Placental epithelial cell (primary cell): ENCODE measurements around the gene PPP2R1A. TPM values are rescaled to one million over a fixed set of nuclear protein-coding genes. Genes with fewer than 3 reads are reported as not detected.

ENCODE experiments used
- small RNA-seq: library from RNA; depleted of rRNA; stranded (forward); fragments of <200 nt; gene quantifications from one replicate; pipeline ENCODE3, GENCODE V24; 2012
- total RNA-seq: library from RNA; depleted of rRNA; stranded (reverse); fragments of >200 nt; gene quantifications from 2 replicates; pipeline ENCODE4 v1.2.3, GENCODE V29; 2012

PPP2R1A gene
- total RNA-seq = 199 and 329 TPM in 2 replicates

GRCh38 chr19:52189735-52190486, at the start of gene PPP2R1A:
TSS of gene PPP2R1A (plus strand) at chr19:52190052. CDS start at chr19:52190097, 45 bp downstream.

GRCh38 chr19:52171321-52172169, 18.3 kb upstream of the PPP2R1A start, which contains the start of gene ZNF836:
TSS of gene ZNF836 (minus strand) at chr19:52171621. CDS start at chr19:52168072, 3,549 bp downstream.

GRCh38 chr19:52269338-52270261, 79.7 kb downstream of the PPP2R1A start, which contains the start of gene ZNF766:
TSS of gene ZNF766 (plus strand) at chr19:52269587. CDS start at chr19:52269614, 27 bp downstream.

Small RNA genes within 50 kb of the gene (small RNA-seq; reads per million reads assigned to genes)
- gene MIR6801 (not detected), gene RF00019 (not detected), gene RPL37P23 (0.66 reads per million, percentile 40 among the genes with 10 or more reads in this experiment)

Other genes with a start within 250 kb of the PPP2R1A start
- gene ZNF350, start 203.2 kb upstream of the PPP2R1A start, total RNA-seq = 10.3 and 16.5 TPM in 2 replicates
- 6.7 and 15.3 TPM in 2 replicates for gene ZNF615, start 181.8 kb upstream of the PPP2R1A start, total RNA-seq
- gene ZNF614, start 161.7 kb upstream of the PPP2R1A start, total RNA-seq = 11.3 and 13.0 TPM in 2 replicates
- 8.7 and 12.2 TPM in 2 replicates for gene ZNF432, start 141.2 kb upstream of the PPP2R1A start, total RNA-seq
- 25.5 and 26.2 TPM in 2 replicates for gene ZNF841, start 94.3 kb upstream of the PPP2R1A start, total RNA-seq
- 9.8 and 20.0 TPM in 2 replicates for gene ZNF616, start 50.1 kb upstream of the PPP2R1A start, total RNA-seq
- gene ZNF836, start 18.4 kb upstream of the PPP2R1A start, total RNA-seq = 8.8 and 27.9 TPM in 2 replicates
- 13.2 and 16.1 TPM in 2 replicates for gene ZNF766, start 79.5 kb downstream of the PPP2R1A start, total RNA-seq
- gene ZNF480, start 107.1 kb downstream of the PPP2R1A start, total RNA-seq = 8.2 and 11.4 TPM in 2 replicates
- 0.98 and 3.5 TPM in 2 replicates for gene ZNF610, start 146.2 kb downstream of the PPP2R1A start, total RNA-seq
- 29.0 and 35.3 TPM in 2 replicates for gene ZNF880, start 179.9 kb downstream of the PPP2R1A start, total RNA-seq
- 21.6 and 25.1 TPM in 2 replicates for gene ZNF528, start 207.8 kb downstream of the PPP2R1A start, total RNA-seq
- gene ZNF534, start 239.1 kb downstream of the PPP2R1A start, total RNA-seq = not detected in 2 replicates